Calu3 (cell line): ENCODE data around the gene COL8A2. TPM values are rescaled to one million over a fixed set of nuclear protein-coding genes. Genes with fewer than 3 reads are reported as not detected.

Experiments used
- BruUV-seq: library from RNA; stranded (reverse); fragments of 400-500 nt; replicated peaks from 2 replicates; lab custom pipeline; 2021; lab: Mats Ljungman, UMichigan
- CTCF ChIA-PET: fragments of 300-600 bp; sonication (Branson Sonifier 250); formaldehyde crosslinking; loops from one replicate; lab custom pipeline; 2022; ENCODE audit warnings: antibody characterized with exemption; lab: Charles Lee
- DNase-seq: peaks from one replicate; pipeline ENCODE4 v3.0.0; 2022
- H3K27ac Mint-ChIP-seq: one replicate; pipeline ENCODE4 v1.8.0; 2022; ENCODE audit warnings: mixed read lengths; ENCODE audit not compliant: unreplicated experiment
- H3K27me3 Mint-ChIP-seq: one replicate; pipeline ENCODE4 v1.8.0; 2022; ENCODE audit warnings: mixed read lengths; ENCODE audit not compliant: unreplicated experiment
- H3K36me3 Mint-ChIP-seq: one replicate; pipeline ENCODE4 v1.8.0; 2022; ENCODE audit warnings: mild to moderate bottlenecking, moderate library complexity, mixed read lengths; ENCODE audit not compliant: insufficient read depth, unreplicated experiment
- H3K4me1 Mint-ChIP-seq: one replicate; pipeline ENCODE4 v1.8.0; 2022; ENCODE audit warnings: mild to moderate bottlenecking, low read depth, mixed read lengths; ENCODE audit not compliant: unreplicated experiment
- H3K4me3 Mint-ChIP-seq: one replicate; pipeline ENCODE4 v1.8.0; 2022; ENCODE audit warnings: mild to moderate bottlenecking, low read depth, moderate library complexity, mixed read lengths; ENCODE audit not compliant: unreplicated experiment
- H3K9me3 Mint-ChIP-seq: one replicate; pipeline ENCODE4 v1.8.0; 2022; ENCODE audit warnings: low read depth, mixed read lengths; ENCODE audit not compliant: unreplicated experiment
- CTCF ChIP-seq: fragments of 200-600 bp; IDR thresholded peaks from one replicate; pipeline ENCODE4 v1.8.0; 2022; ENCODE audit warnings: antibody characterized with exemption; ENCODE audit not compliant: unreplicated experiment
- intact Hi-C: fragments of 100-400 bp; cut with micrococcal nuclease; formaldehyde crosslinking; loops from one replicate; pipeline ENCODE4 v1.10.0; 2022; ENCODE audit not compliant: unreplicated experiment
- total RNA-seq: library from RNA; stranded (reverse); gene quantifications from 2 replicates; pipeline ENCODE4 v1.2.3, GENCODE V29; 2022

The COL8A2 gene
- total RNA-seq, 1 experiment from 2014 or later = not detected

- Mint-ChIP-seq H3K9me3 (no peaks in the 10 kb centered on the region), H3K4me1 (peaks cover 4% of the 10 kb centered on the region), H3K36me3 (peaks cover 16% of the 10 kb centered on the region), H3K27me3 (no peaks in the 10 kb centered on the region), H3K27ac (no peak overlapping the region), H3K4me3 (peak overlapping the region; percentile 60)
- no peak for TF ChIP-seq CTCF
- CTCF ChIA-PET = no interaction called here
- no TSS peak for BruUV-seq
- DNase-seq = no peak
- intact Hi-C loops = no loop called here
Measured at GRCh38 chr1:36084497-36085115, 40.4 kb downstream of the COL8A2 start.

GRCh38 chr1:36083635-36084496 lies 41.2 kb downstream of the COL8A2 start, which contains the start of gene TEKT2:
TEKT2 (plus strand) TSS chr1:36084094; CDS start chr1:36084922, 828 bp downstream.
- TF ChIP-seq CTCF = no peak
- peak; percentile 27 for DNase-seq
- Mint-ChIP-seq H3K27me3 (no peaks in the 10 kb centered on the region), H3K4me1 (no peaks in the 10 kb centered on the region), H3K36me3 (peaks cover 9% of the 10 kb centered on the region), H3K4me3 (peak within 1 kb of the TSS; percentile 60), H3K27ac (peak within 1 kb of the TSS; percentile 61), H3K9me3 (no peaks in the 10 kb centered on the region)
- intact Hi-C loops = no loop called here
- BruUV-seq = no TSS peak
- CTCF ChIA-PET = interaction anchor here (0.7 kb wide), 2 partner anchors 55 to 63 kb away, joined by 3 to 6 read pairs; no protein-coding TSS in a partner anchor

- no peak for DNase-seq
- no peaks in the 10 kb centered on the region for H3K27me3 Mint-ChIP-seq
- H3K27ac Mint-ChIP-seq = no peak overlapping the region
- H3K4me3 Mint-ChIP-seq = no peak overlapping the region
- intact Hi-C loops = no loop called here
- no peaks in the 10 kb centered on the region for H3K4me1 Mint-ChIP-seq
- no peaks in the 10 kb centered on the region for H3K9me3 Mint-ChIP-seq
- TF ChIP-seq CTCF = no peak
- CTCF ChIA-PET = no interaction called here
- peaks cover 2% of the 10 kb centered on the region for H3K36me3 Mint-ChIP-seq
- BruUV-seq = no TSS peak
Measured at GRCh38 chr1:36083219-36083618, 41.8 kb downstream of the COL8A2 start.

- Mint-ChIP-seq H3K9me3 (no peaks in the 10 kb centered on the region), H3K4me1 (no peaks in the 10 kb centered on the region), H3K4me3 (no peak overlapping the region), H3K36me3 (no peaks in the 10 kb centered on the region), H3K27ac (no peak overlapping the region), H3K27me3 (no peaks in the 10 kb centered on the region)
- CTCF ChIA-PET = no interaction called here
- DNase-seq = no peak
- no TSS peak for BruUV-seq
- intact Hi-C loops = no loop called here
- TF ChIP-seq CTCF = no peak
Measured at GRCh38 chr1:36081926-36082485, 43.0 kb downstream of the COL8A2 start.
